Measurements from ENCODE around the gene VWC2.
"Not testable (repeated sequence)": the region's sequence is repeated elsewhere in the genome, so short reads cannot be mapped to it uniquely, and the experiment has no call there.

Gene VWC2

DNA sequence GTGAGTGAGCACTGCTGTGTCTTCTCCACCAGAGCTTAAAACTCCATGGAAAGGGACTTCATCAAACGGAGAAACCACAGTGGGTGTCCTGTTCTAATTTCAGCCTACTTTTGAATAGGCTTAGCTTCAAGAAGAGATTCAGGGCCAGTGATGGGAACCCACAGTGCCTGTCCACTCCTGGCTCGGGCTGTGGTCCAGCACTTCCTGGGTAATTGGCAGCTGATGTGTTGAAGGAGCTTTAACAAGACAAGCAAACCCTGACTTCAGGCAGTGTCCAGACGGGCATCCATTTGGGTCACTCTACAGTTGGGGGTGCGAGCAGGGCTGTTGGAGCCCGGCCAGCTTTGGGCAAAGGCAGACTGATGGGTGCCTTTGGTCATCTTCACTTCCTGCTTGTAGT, 14.5 kb downstream of the VWC2 start:
- no peak for DNase-seq (ENCODE audit: low read depth)

DNA sequence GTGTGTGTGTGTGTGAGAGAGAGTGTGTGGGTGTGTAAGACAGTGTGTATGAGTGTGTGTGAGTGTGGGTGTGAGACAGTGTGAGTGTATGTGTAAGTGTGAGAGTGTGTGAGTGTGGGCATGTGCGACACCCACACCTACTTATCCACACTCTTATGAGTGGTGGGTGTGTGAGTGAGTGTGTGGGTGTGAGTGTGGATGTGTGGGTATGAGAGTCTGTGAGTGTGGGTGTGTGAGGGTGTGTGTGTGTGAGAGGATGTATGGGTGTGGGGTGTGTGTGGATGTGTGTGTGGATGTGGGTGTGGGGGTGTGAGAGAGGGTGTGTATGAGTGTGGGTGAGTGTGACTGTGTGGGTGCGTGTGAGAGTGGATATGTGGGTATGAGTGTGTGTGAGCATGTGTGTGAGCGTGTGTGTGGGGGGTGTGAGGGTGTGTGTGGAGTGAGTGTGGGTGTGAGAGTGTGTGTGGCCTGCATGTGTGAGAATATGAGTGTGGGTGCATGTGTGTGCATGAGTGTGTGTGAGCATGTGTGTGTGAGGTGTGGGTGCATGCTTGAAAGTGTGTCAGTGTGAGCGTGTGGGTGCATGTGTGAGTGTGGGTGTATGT, 15.1 kb downstream of the VWC2 start:
- DNase-seq (ENCODE audit: low read depth), result no peak

GRCh38 chr7:49789736-49790135, 16.3 kb downstream of the VWC2 start:
- DNase-seq (ENCODE audit: low read depth), result no peak

DNA sequence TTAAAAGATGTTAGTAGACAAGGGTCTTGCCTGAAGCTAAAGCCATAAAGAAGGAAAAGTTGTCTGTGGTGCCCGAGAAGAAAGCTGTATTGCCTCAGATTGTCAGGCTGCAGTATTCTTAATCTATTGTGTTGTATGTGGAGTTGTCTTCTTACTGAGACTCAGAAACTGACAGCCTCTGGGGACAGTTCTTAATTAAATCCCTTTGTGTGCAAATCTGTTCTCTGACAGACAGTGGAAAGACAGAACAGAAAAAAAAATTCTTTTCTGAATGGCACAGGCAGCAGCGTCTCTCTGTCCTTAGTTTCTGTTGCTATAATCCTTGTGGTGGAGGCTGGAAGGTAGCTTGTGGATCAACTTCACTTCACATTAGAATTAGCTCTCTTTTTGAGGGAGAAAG, 16.8 kb downstream of the VWC2 start:
- no peak for DNase-seq (ENCODE audit: low read depth)

- no peak for DNase-seq (ENCODE audit: low read depth)
Measured at GRCh38 chr7:49791088-49791741, 17.8 kb downstream of the VWC2 start.

DNA sequence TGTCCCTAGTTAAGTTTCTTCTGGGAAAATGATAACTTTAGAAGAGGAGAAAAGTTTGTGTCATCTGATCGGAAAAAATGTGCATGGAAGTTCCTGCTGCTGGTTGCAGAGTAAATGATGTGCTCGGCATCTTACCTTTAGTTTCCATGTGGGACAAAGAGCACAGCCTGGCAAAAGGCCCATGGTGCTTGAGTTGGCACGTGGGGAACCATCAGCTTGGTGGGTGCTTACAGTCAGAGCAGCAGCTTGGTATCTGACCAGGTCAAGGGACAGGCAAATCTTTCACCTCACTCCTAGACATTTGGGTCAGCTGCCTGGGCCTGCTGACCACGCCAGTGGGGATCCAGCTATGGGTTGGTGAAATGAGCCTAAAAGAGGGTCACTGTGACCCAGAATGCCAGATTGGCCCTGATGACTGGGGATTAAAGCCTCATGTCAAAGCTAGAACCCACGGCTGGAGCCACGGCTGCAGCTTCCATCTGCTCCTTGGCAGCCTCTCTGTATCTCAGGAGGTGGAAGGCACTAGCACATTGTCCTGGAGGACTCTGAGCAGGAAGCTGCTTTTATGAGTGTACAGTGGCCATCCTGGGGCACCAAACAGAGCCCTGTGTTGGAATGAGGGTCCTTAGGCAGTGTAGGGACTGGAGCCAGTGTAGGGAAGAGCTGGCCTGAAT, 24.7 kb downstream of the VWC2 start:
- DNase-seq (ENCODE audit: low read depth), result no peak

GRCh38 chr7:49800031-49800430, 26.6 kb downstream of the VWC2 start:
- no peak for DNase-seq (ENCODE audit: low read depth)

- no peak for DNase-seq (ENCODE audit: low read depth)
Measured at GRCh38 chr7:49802600-49802999, 29.2 kb downstream of the VWC2 start.

- DNase-seq (ENCODE audit: low read depth), result no peak
Measured at GRCh38 chr7:49803812-49804211, 30.4 kb downstream of the VWC2 start.

DNA sequence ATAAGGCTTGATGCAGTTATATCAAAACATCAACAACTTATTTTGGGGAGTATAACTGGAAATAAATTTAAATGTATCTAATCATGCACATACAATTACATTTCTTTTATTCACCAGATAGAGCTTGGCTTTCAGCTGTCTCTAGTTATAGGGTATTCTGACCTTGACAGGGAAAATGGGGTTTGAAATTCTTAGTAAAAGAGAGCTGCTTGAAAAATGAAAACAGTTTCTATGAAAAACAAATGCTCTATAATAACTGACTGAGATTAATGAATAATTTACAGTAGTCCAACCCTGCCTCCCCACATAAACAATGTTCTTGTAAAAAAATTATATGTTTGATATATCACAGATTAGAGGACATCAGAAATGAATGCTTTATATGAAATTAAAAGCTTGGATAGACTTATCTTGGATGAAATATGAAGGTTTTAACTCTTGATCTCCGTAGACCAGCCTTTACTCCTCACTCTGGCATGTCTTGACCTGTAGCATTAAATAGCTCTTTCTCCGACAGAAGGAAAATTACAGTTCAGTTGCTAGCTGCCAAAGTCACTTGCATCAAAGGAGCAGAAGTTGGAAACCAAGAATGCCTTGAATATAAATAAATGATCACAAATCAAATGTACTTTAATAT, 32.1 kb downstream of the VWC2 start:
- no peak for DNase-seq (ENCODE audit: low read depth)

GRCh38 chr7:49812534-49812933, 39.1 kb downstream of the VWC2 start:
- DNase-seq (ENCODE audit: low read depth), result no peak

GRCh38 chr7:49817279-49817678, 43.8 kb downstream of the VWC2 start:
- DNase-seq (ENCODE audit: low read depth), result no peak

DNA sequence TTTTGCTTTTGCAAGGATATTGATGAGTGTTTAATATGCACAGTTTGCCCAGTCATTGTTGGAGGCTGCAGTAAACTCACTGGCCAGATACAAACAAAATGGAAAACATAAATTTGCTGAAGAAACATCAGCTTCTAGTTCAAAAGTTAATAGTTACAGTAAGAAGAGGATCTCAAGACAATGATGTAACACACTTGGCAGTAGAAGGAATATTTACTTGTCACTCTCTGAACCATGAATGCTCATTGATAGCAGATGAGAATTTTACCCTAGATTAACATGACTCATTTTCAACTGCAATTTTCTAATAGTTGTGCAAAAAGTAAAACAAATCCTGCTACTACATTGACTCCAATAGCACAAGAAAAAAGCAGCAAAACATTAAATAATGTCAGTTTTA, 47.7 kb downstream of the VWC2 start:
- DNase-seq (ENCODE audit: low read depth), result no peak

- DNase-seq (ENCODE audit: low read depth), result no peak
Measured at GRCh38 chr7:49822856-49823255, 49.4 kb downstream of the VWC2 start.

GRCh38 chr7:49823566-49823965, 50.1 kb downstream of the VWC2 start:
- DNase-seq (ENCODE audit: low read depth), result no peak

GRCh38 chr7:49839863-49840645, 66.6 kb downstream of the VWC2 start:
- no peak for DNase-seq (ENCODE audit: low read depth)

DNA sequence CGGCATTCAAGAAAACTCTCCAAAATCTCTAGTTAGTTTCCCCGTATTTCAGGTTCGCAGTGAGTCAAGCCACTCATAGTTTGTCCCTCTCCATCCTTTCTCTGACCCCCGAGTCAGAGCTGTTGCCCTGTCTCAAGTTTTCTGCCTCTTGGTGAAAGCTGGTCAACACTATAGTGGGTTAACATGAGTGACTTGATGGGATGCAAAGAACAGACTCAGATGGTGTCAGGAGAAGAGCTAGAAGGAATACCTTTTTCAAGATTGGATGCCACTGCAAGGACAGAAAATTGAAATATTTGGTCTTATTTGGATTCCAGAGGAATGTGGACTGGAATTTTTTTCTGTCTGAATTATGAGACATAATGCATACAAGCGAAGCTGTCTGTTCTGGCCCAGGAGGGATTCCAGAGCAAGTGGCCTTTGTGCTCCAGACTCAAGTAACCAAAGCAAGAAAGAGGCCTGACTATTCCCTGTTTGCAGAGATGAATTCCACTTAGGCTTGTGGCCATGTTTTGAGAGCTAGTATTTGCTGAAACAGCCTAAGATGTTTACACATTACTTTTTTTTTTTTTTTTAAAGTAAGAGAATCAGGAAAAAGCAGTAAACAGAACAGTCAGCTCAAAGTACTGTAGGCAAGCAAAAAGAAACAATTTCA, 67.4 kb downstream of the VWC2 start:
- no peak for DNase-seq (ENCODE audit: low read depth)

DNA sequence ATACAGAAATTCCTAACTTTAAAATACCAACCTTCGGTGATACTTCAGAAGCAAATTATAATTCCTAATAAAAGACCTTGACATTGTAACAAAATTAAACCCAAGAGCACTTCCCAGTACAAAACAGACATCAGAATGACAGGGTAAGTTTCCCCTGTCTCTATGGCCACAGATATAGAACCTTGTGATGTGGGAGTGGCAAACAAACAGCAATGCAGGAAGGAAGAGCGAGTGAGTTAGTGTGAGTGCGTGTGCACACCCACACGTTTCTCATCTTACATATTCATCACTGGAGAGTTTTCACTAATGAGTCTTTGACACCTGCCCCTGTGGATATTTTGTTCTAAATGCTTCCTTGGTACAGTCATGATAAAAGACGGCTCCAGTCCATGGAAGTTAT, 72.2 kb downstream of the VWC2 start:
- DNase-seq (ENCODE audit: low read depth), result no peak

GRCh38 chr7:49848211-49848841, 74.9 kb downstream of the VWC2 start:
- DNase-seq (ENCODE audit: low read depth), result no peak

DNA sequence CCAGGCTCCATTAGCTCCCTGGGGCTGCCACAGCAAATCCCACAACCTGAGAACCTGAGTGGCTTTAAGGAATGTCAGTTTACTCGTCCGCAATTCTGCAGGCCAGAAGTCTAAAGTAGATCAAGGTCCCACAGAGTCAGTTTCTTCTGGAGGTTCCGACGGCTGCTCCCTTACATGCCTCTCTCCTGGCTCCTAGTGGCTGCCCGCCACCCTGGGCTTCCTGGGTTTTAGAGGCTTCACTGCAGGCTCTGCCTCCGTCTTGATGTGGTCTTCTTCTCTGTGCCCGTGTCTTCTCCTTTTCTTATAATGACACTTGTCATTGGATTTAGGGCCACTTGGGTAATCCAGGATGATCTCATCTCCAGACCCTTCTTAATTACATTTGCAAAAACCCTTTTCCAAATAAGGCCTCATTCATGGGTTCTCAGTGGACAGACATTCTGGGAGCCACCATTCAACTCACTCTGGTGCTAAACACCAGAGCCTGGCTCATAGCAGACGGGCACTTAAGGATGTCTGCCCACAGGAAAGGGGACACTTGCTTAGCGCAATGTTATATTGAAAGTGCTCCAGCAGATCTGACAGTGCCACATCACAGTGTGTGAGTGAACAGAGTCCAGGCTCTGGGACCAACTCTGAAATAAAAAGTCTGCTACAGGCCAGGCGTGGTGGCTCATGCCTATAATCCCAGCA, 77.6 kb downstream of the VWC2 start:
- no peak for DNase-seq (ENCODE audit: low read depth)

DNA sequence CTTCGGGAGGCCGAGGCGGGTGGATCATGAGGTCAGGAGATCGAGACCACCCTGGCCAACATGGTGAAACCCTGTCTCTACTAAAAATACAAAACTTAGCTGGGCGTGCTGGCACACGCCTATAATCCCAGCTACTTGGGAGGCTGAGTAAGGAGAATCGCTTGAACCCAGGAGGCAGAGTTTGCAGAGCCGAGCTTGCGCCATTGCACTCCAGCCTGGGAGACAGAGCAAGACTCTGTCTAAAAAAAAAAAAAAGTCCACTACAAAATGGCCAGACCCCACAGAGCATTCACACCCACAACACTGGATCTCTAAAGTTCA, 78.1 kb downstream of the VWC2 start:
- not testable (repeated sequence) for DNase-seq (ENCODE audit: low read depth)
